Measurements from ENCODE around the gene RPUSD1.

The RPUSD1 gene

GRCh38 chr16:807347-808084 lies 19.3 kb upstream of the RPUSD1 start:
- no peak for TF ChIP-seq GATA3 (IDR thresholded peaks at IDR 0.05; ENCODE audit: low read depth, low read length)
- no peak for TF ChIP-seq GATA2 (IDR thresholded peaks at IDR 0.05; ENCODE audit: low read depth, low read length)

- TF ChIP-seq GATA2 (IDR thresholded peaks at IDR 0.05; ENCODE audit: low read depth, low read length) = no peak
- no peak for TF ChIP-seq GATA3 (IDR thresholded peaks at IDR 0.05; ENCODE audit: low read depth, low read length)
Observed at GRCh38 chr16:805474-805873, 17.3 kb upstream of the RPUSD1 start.

- TF ChIP-seq GATA2 (IDR thresholded peaks at IDR 0.05; ENCODE audit: low read depth, low read length) (no peak), GATA3 (IDR thresholded peaks at IDR 0.05; ENCODE audit: low read depth, low read length) (no peak)
Observed at GRCh38 chr16:804193-805048, 16.2 kb upstream of the RPUSD1 start.

GRCh38 chr16:803754-804080 lies 15.5 kb upstream of the RPUSD1 start:
- TF ChIP-seq GATA3 (IDR thresholded peaks at IDR 0.05; ENCODE audit: low read depth, low read length) = no peak
- no peak for TF ChIP-seq GATA2 (IDR thresholded peaks at IDR 0.05; ENCODE audit: low read depth, low read length)

- TF ChIP-seq GATA2 (IDR thresholded peaks at IDR 0.05; ENCODE audit: low read depth, low read length) = no peak
- no peak for TF ChIP-seq GATA3 (IDR thresholded peaks at IDR 0.05; ENCODE audit: low read depth, low read length)
Observed at GRCh38 chr16:802914-803753, 15.0 kb upstream of the RPUSD1 start.

- TF ChIP-seq GATA2 (IDR thresholded peaks at IDR 0.05; ENCODE audit: low read depth, low read length) (no peak), GATA3 (IDR thresholded peaks at IDR 0.05; ENCODE audit: low read depth, low read length) (no peak)
Observed at GRCh38 chr16:802461-802860, 14.3 kb upstream of the RPUSD1 start.

GRCh38 chr16:801584-802363 lies 13.6 kb upstream of the RPUSD1 start:
- no peak for TF ChIP-seq GATA2 (IDR thresholded peaks at IDR 0.05; ENCODE audit: low read depth, low read length)
- TF ChIP-seq GATA3 (IDR thresholded peaks at IDR 0.05; ENCODE audit: low read depth, low read length) = no peak

- TF ChIP-seq GATA3 (IDR thresholded peaks at IDR 0.05; ENCODE audit: low read depth, low read length) (no peak), GATA2 (IDR thresholded peaks at IDR 0.05; ENCODE audit: low read depth, low read length) (no peak)
Observed at GRCh38 chr16:800834-801511, 12.8 kb upstream of the RPUSD1 start.

- no peak for TF ChIP-seq GATA2 (IDR thresholded peaks at IDR 0.05; ENCODE audit: low read depth, low read length)
- no peak for TF ChIP-seq GATA3 (IDR thresholded peaks at IDR 0.05; ENCODE audit: low read depth, low read length)
Observed at GRCh38 chr16:799948-800833, 12.0 kb upstream of the RPUSD1 start, which contains the start of gene GNG13. TSS of gene GNG13 (minus strand) at chr16:800734. CDS start at chr16:799077, 1,657 bp downstream.

GRCh38 chr16:799111-799947 lies 11.1 kb upstream of the RPUSD1 start:
- TF ChIP-seq GATA3 (IDR thresholded peaks at IDR 0.05; ENCODE audit: low read depth, low read length) (no peak), GATA2 (IDR thresholded peaks at IDR 0.05; ENCODE audit: low read depth, low read length) (no peak)

- no peak for TF ChIP-seq GATA3 (IDR thresholded peaks at IDR 0.05; ENCODE audit: low read depth, low read length)
- no peak for TF ChIP-seq GATA2 (IDR thresholded peaks at IDR 0.05; ENCODE audit: low read depth, low read length)
Observed at GRCh38 chr16:798666-799065, 10.5 kb upstream of the RPUSD1 start.
